GM10266 (cell line): Measurements from ENCODE around the gene CRTC1.

ENCODE experiments used
- DNase-seq: peaks from one replicate; pipeline ENCODE4 v3.0.0; 2012; ENCODE audit errors: extremely low spot score
- CTCF ChIP-seq: IDR thresholded peaks from 2 replicates; pipeline ENCODE4 v1.5.1; 2012; ENCODE audit warnings: mild to moderate bottlenecking, low read depth; ENCODE audit not compliant: control insufficient read depth, insufficient read depth; ENCODE audit errors: missing control alignments

The CRTC1 gene

DNA sequence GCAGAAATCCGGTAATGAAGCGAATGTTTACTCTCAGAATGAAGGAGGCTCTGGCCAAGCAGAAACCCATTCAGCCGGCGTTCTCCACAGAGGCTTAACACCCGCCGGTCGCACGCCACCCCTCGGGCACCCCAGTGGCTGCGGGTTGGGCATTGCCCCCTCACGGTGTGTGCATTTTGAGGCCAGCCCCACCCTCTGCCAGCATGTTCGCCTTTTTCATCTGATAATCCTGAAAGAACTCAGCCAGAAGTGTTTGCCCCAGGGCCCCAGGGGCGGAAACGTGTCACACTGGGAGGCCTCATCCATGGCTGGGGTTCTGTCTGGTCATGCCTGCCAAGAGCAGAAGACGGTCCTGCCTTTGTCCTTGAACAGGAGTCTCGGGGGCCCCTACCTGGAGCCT is 73.4 kb downstream of the CRTC1 start:
- no peak for DNase-seq
- no peak for TF ChIP-seq CTCF

GRCh38 chr19:18759304-18759994 is 76.0 kb downstream of the CRTC1 start:
- no peak for TF ChIP-seq CTCF
- DNase-seq, result no peak

DNA sequence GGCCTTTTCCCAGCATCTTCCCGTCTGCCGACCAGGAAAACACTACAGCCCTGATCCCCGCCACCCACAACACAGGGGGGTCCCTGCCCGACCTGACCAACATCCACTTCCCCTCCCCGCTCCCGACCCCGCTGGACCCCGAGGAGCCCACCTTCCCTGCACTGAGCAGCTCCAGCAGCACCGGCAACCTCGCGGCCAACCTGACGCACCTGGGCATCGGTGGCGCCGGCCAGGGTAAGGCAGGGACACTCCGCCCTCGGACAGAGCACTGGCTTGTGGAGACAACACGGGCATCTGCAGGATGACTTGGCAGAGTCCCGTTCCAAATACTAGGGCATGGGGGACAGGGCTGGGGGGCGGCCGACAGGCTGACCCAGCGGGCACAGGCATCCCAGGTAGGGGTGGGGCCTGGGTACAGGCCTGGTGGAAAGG is 76.5 kb downstream of the CRTC1 start:
- TF ChIP-seq CTCF, result no peak
- DNase-seq, result no peak

- no peak for TF ChIP-seq CTCF
These were observed 77.2 kb downstream of the CRTC1 start for GRCh38 chr19:18760440-18761383.

GRCh38 chr19:18761531-18762110 is 78.1 kb downstream of the CRTC1 start:
- no peak for DNase-seq
- no peak for TF ChIP-seq CTCF

More at GRCh38 chr19:18760440-18761383, 77.2 kb downstream of the CRTC1 start:
- no peak for DNase-seq

- no peak for TF ChIP-seq CTCF
- DNase-seq, result no peak
These were observed 78.9 kb downstream of the CRTC1 start for GRCh38 chr19:18762125-18763023.
